Testis (tissue), 3 donors: ENCODE data around the gene TNN. TPM values are rescaled to one million over a fixed set of nuclear protein-coding genes. Genes with fewer than 3 reads are reported as not detected.

Experiments
- DNase-seq: peaks from one replicate; pipeline ENCODE4 v3.0.0-alpha.2; 2019
- H3K27ac ChIP-seq, 2 donors: fragments of 200-600 bp; sonication (generic); one replicate each; pipeline ENCODE4 v1.5.1; 2019
- H3K27me3 ChIP-seq: fragments of 200-600 bp; sonication (generic); one replicate; pipeline ENCODE4 v1.5.1; 2019
- H3K36me3 ChIP-seq: fragments of 200-600 bp; sonication (generic); one replicate; pipeline ENCODE4 v1.5.1; 2017; ENCODE audit warnings: low read depth; ENCODE audit errors: missing control alignments
- H3K4me1 ChIP-seq: fragments of 200-600 bp; sonication (generic); one replicate; pipeline ENCODE4 v1.5.1; 2019
- H3K4me3 ChIP-seq, 2 donors: fragments of 200-600 bp; sonication (generic); one replicate each; pipeline ENCODE4 v1.5.1; 2017 to 2019
- H3K9me3 ChIP-seq: fragments of 200-600 bp; sonication (generic); one replicate; pipeline ENCODE4 v1.5.1; 2017
- CTCF ChIP-seq, 3 experiments: fragments of 450-650 bp in 2 of 3; fragments of 200-600 bp in 1 of 3; sonication (generic) in 1 of 3; IDR thresholded peaks; one replicate each; pipeline ENCODE4 v1.5.1; 2016 to 2019; ENCODE audit warnings: antibody characterized with exemption in 3 of 3, mild to moderate bottlenecking in 2 of 3, moderate library complexity in 1 of 3
- POLR2A ChIP-seq: fragments of 450-650 bp; IDR thresholded peaks from one replicate; pipeline ENCODE4 v1.6.1; 2017; ENCODE audit warnings: antibody characterized with exemption, mild to moderate bottlenecking, moderate library complexity
- WGBS, 2 donors: methylation state at CpG; one replicate each; pipeline ENCODE4 v1.1.5; 2018; 5-methylcytosine and 5-hydroxymethylcytosine counted together
- intact Hi-C: fragments of 100-400 bp; cut with DNase I; formaldehyde crosslinking; loops from one replicate; pipeline ENCODE4 v1.15.1; 2023; ENCODE audit warnings: low total_unique reads
- polyA plus RNA-seq: library from polyadenylated mRNA; stranded (reverse); fragments of 350-450 nt; fragmentation: Illumina TruSeq; extraction: RNeasy Lipid Tissue Mini Kit (QIAGEN cat#74804); gene quantifications from one replicate; pipeline ENCODE4 v1.2.3, GENCODE V29; 2014; ENCODE audit warnings: low read depth, low replicate concordance; ENCODE audit not compliant: insufficient read depth
- total RNA-seq, 2 donors: library from RNA; depleted of rRNA; stranded (reverse); fragments of >200 nt; gene quantifications; one replicate each; pipeline ENCODE4 v1.2.3, GENCODE V29; 2016

Gene TNN
- total and polyA plus RNA-seq, 3 donors from 2014 or later: 0.16 to 0.37 (median 0.22) TPM

- Histone ChIP-seq H3K27ac (no peak overlapping the region), H3K4me3 (no peak overlapping the region), H3K27me3 (no peaks in the 10 kb centered on the region), H3K36me3 (no peaks in the 10 kb centered on the region), H3K9me3 (no peaks in the 10 kb centered on the region), H3K4me1 (no peaks in the 10 kb centered on the region)
- WGBS, 2 donors: 73 to 85% methylated on average over 3 to 5 of the region's 5 CpGs
- DNase-seq: no peak
- TF ChIP-seq CTCF (IDR thresholded peaks at IDR 0.05): no peak
- no peak for TF ChIP-seq POLR2A
- intact Hi-C loops: no loop called here
Observed at GRCh38 chr1:175073633-175074032, 6.0 kb downstream of the TNN start.

GRCh38 chr1:175075572-175076568, 8.2 kb downstream of the TNN start:
- no peaks in the 10 kb centered on the region for H3K9me3 ChIP-seq
- DNase-seq: no peak
- H3K36me3 ChIP-seq: no peaks in the 10 kb centered on the region
- H3K4me1 ChIP-seq: no peaks in the 10 kb centered on the region
- H3K27ac ChIP-seq: no peak overlapping the region
- 87 to 90% methylated on average over 13 to 14 of the region's 14 CpGs for WGBS, 2 donors
- no peaks in the 10 kb centered on the region for H3K27me3 ChIP-seq
- TF ChIP-seq CTCF (IDR thresholded peaks at IDR 0.05) (no peak), POLR2A (no peak)
- intact Hi-C loops: no loop called here
- no peak overlapping the region for H3K4me3 ChIP-seq

GRCh38 chr1:175077356-175078030, 9.9 kb downstream of the TNN start:
- H3K36me3 ChIP-seq: no peaks in the 10 kb centered on the region
- no peak for DNase-seq
- intact Hi-C loops: no loop called here
- no peak overlapping the region for H3K27ac ChIP-seq
- H3K4me3 ChIP-seq: no peak overlapping the region
- H3K4me1 ChIP-seq: no peaks in the 10 kb centered on the region
- TF ChIP-seq CTCF (IDR thresholded peaks at IDR 0.05): no peak
- no peak for TF ChIP-seq POLR2A
- no peaks in the 10 kb centered on the region for H3K9me3 ChIP-seq
- no peaks in the 10 kb centered on the region for H3K27me3 ChIP-seq
- 67 to 78% methylated on average over 6 to 12 of the region's 12 CpGs for WGBS, 2 donors

- WGBS, 2 donors: 61 to 62% methylated on average over 3 of the region's 3 CpGs
Observed at GRCh38 chr1:175078629-175079028, 11.0 kb downstream of the TNN start.

More at GRCh38 chr1:175078629-175079028, 11.0 kb downstream of the TNN start:
- Histone ChIP-seq H3K27ac (no peak overlapping the region), H3K27me3 (no peaks in the 10 kb centered on the region), H3K4me1 (no peaks in the 10 kb centered on the region), H3K4me3 (no peak overlapping the region), H3K9me3 (no peaks in the 10 kb centered on the region), H3K36me3 (no peaks in the 10 kb centered on the region)
- TF ChIP-seq POLR2A (no peak), CTCF (IDR thresholded peaks at IDR 0.05) (no peak)
- intact Hi-C loops: no loop called here
- DNase-seq: no peak
